Naive B cell (primary cell): ENCODE results near the gene SYNPR. TPM values are rescaled to one million over a fixed set of nuclear protein-coding genes. Genes with fewer than 3 reads are reported as not detected.

Experiments used
- ATAC-seq, 2 donors: fragments of 150-1000 bp; cut with Tn5 transposase; 2 replicates each; pipeline ENCODE4 v1.10.0; 2021; ENCODE audit warnings: low read depth in 2 of 2, mild to moderate bottlenecking in 2 of 2, moderate library complexity in 2 of 2
- DNase-seq: peaks from one replicate; pipeline ENCODE4 v3.0.0; 2022
- H3K27ac Mint-ChIP-seq, 6 donors: one replicate each; pipeline ENCODE4 v1.8.0; 2020 to 2022; ENCODE audit warnings: mild to moderate bottlenecking in 6 of 6, mixed read lengths in 6 of 6, moderate library complexity in 5 of 6, inconsistent platforms in 2 of 6
- H3K27me3 Mint-ChIP-seq, 3 donors: one replicate each; pipeline ENCODE4 v1.8.0; 2021 to 2022; ENCODE audit warnings: mixed read lengths in 3 of 3, mild to moderate bottlenecking in 1 of 3
- H3K36me3 Mint-ChIP-seq, 2 donors: one replicate each; pipeline ENCODE4 v1.8.0; 2020 to 2022; ENCODE audit warnings: mixed read lengths in 2 of 2, inconsistent platforms in 1 of 2, mild to moderate bottlenecking in 1 of 2
- H3K4me1 Mint-ChIP-seq, 3 donors: one replicate each; pipeline ENCODE4 v1.8.0; 2020 to 2022; ENCODE audit warnings: mixed read lengths in 3 of 3, inconsistent platforms in 1 of 3, mild to moderate bottlenecking in 1 of 3, moderate library complexity in 1 of 3
- H3K4me3 Mint-ChIP-seq, 8 donors: one replicate each; pipeline ENCODE4 v1.8.0; 2020 to 2022; ENCODE audit warnings: mild to moderate bottlenecking in 8 of 8, mixed read lengths in 8 of 8, moderate library complexity in 8 of 8, inconsistent platforms in 2 of 8
- H3K9me3 Mint-ChIP-seq, 7 donors: one replicate each; pipeline ENCODE4 v1.8.0; 2020 to 2022; ENCODE audit warnings: mixed read lengths in 7 of 7, mild to moderate bottlenecking in 5 of 7, inconsistent platforms in 2 of 7, moderate library complexity in 1 of 7
- polyA plus RNA-seq, 6 donors: library from polyadenylated mRNA; unstranded; fragments of 300-500 nt; fragmentation: Illumina TruSeq; gene quantifications; one replicate each; pipeline ENCODE4 v1.2.3, GENCODE V29; 2021; ENCODE audit warnings: low read depth in 6 of 6

The SYNPR gene
- polyA plus RNA-seq, 6 donors from 2014 or later: not detected

- Mint-ChIP-seq H3K9me3 (peaks cover 0 to 9% (median 0%) of the 10 kb centered on the region in 7 donors), H3K27ac (peak overlapping the region in 1 of 6 donors; percentile 6), H3K27me3 (peaks cover 0 to 4% (median 0%) of the 10 kb centered on the region in 3 donors), H3K36me3 (no peaks in the 10 kb centered on the region), H3K4me1 (no peaks in the 10 kb centered on the region), H3K4me3 (no peak overlapping the region)
- ATAC-seq: no peak
- no peak for DNase-seq
Observed at GRCh38 chr3:63364495-63364894, 86.4 kb downstream of the SYNPR start.

DNA sequence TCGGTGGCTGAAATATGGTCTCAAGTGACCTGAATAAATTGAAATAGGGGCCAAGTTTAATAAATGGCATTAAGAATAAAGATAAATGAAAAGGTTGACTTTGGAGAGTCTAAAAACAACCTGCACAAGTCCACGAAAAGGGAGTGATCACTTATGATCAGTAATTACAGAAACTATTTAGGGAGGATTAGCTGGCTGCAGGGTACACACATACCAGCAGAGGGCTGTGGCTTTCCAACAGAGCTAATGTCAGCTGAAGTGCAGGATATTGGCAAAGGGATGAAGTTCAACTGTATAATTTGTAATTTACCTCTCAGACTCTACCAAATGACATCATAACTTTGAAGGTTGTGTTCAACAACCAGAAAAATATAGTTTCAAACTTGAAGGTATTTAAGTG lies 86.8 kb downstream of the SYNPR start:
- ATAC-seq: no peak
- H3K27me3 Mint-ChIP-seq: peaks cover 0 to 4% (median 0%) of the 10 kb centered on the region in 3 donors
- peaks cover 0 to 9% (median 0%) of the 10 kb centered on the region in 7 donors for H3K9me3 Mint-ChIP-seq
- DNase-seq: no peak
- H3K27ac Mint-ChIP-seq: no peak overlapping the region
- H3K4me3 Mint-ChIP-seq: no peak overlapping the region
- no peaks in the 10 kb centered on the region for H3K36me3 Mint-ChIP-seq
- H3K4me1 Mint-ChIP-seq: no peaks in the 10 kb centered on the region

- Mint-ChIP-seq H3K36me3 (no peaks in the 10 kb centered on the region), H3K27ac (no peak overlapping the region), H3K9me3 (peaks cover 0 to 6% (median 0%) of the 10 kb centered on the region in 7 donors), H3K4me3 (no peak overlapping the region), H3K4me1 (no peaks in the 10 kb centered on the region), H3K27me3 (peaks cover 0 to 2% (median 2%) of the 10 kb centered on the region in 3 donors)
- no peak for DNase-seq
- no peak for ATAC-seq
Observed at GRCh38 chr3:63365671-63366070, 87.6 kb downstream of the SYNPR start.

DNA sequence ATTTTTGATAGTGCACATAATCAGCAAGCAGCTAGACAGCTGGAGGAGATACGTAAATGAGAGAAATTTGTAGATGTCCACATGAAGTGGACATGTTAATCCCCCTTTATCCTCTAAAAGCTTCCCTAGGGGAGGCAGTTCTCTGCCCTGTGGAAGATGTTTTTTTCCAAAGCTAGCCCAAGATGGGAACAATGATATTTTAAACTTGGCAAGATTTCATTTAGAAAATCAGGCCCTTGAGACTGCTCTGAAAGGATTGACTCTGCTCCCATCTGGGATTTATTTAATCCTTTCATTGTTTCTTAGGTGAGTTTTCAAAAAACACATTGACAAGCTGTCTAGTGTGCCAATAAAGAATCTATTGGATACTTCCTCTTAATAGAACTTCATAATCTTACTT lies 92.0 kb downstream of the SYNPR start:
- Mint-ChIP-seq H3K4me3 (no peak overlapping the region), H3K27ac (no peak overlapping the region), H3K9me3 (peaks cover 0 to 5% (median 2%) of the 10 kb centered on the region in 7 donors), H3K27me3 (peaks cover 0 to 4% (median 4%) of the 10 kb centered on the region in 3 donors), H3K4me1 (no peaks in the 10 kb centered on the region), H3K36me3 (no peaks in the 10 kb centered on the region)
- no peak for DNase-seq
- no peak for ATAC-seq

- no peaks in the 10 kb centered on the region for H3K4me1 Mint-ChIP-seq
- no peak overlapping the region for H3K4me3 Mint-ChIP-seq
- H3K27ac Mint-ChIP-seq: no peak overlapping the region
- H3K36me3 Mint-ChIP-seq: no peaks in the 10 kb centered on the region
- no peak for DNase-seq
- peaks cover 0 to 9% (median 0%) of the 10 kb centered on the region in 7 donors for H3K9me3 Mint-ChIP-seq
- peaks cover 0 to 6% (median 4%) of the 10 kb centered on the region in 3 donors for H3K27me3 Mint-ChIP-seq
- no peak for ATAC-seq
Observed at GRCh38 chr3:63383040-63383439, 104.9 kb downstream of the SYNPR start.

- no peak overlapping the region for H3K4me3 Mint-ChIP-seq
- H3K36me3 Mint-ChIP-seq: no peaks in the 10 kb centered on the region
- DNase-seq (no peak), ATAC-seq (no peak)
- H3K27me3 Mint-ChIP-seq: peaks cover 0 to 6% (median 4%) of the 10 kb centered on the region in 3 donors
- peaks cover 0 to 9% (median 0%) of the 10 kb centered on the region in 7 donors for H3K9me3 Mint-ChIP-seq
- H3K4me1 Mint-ChIP-seq: no peaks in the 10 kb centered on the region
- no peak overlapping the region for H3K27ac Mint-ChIP-seq
Observed at GRCh38 chr3:63384382-63384781, 106.3 kb downstream of the SYNPR start.

- H3K4me3 Mint-ChIP-seq: no peak overlapping the region
- H3K9me3 Mint-ChIP-seq: peaks cover 0 to 9% (median 0%) of the 10 kb centered on the region in 7 donors
- DNase-seq (no peak), ATAC-seq (no peak)
- no peaks in the 10 kb centered on the region for H3K4me1 Mint-ChIP-seq
- no peak overlapping the region for H3K27ac Mint-ChIP-seq
- peaks cover 0 to 7% (median 4%) of the 10 kb centered on the region in 3 donors for H3K27me3 Mint-ChIP-seq
- H3K36me3 Mint-ChIP-seq: no peaks in the 10 kb centered on the region
Observed at GRCh38 chr3:63385629-63386028, 107.5 kb downstream of the SYNPR start.

DNA sequence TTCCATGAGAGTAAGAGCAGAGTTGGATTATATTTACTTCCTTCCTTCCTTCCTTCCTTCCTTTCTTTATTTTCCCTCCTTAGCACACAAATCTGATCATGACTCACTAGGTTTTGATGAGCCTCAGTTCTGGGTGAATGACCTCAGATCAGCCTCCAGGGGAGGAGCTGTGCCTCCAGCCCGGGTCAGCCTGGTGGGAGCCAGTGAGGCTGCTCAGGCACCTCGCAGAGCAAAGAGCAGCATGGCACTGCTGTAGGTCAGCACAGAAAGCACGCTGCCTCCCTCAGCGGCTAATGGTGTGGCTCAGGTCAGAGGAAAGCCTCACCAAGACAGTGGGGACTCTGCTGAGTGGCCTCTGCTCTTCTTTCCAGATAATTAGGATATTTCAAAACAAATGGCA lies 108.5 kb downstream of the SYNPR start:
- Mint-ChIP-seq H3K36me3 (no peaks in the 10 kb centered on the region), H3K27me3 (peaks cover 0 to 10% (median 4%) of the 10 kb centered on the region in 3 donors), H3K27ac (peak overlapping the region in 1 of 6 donors; percentile 2), H3K4me1 (no peaks in the 10 kb centered on the region), H3K9me3 (peaks cover 0 to 9% (median 0%) of the 10 kb centered on the region in 7 donors), H3K4me3 (no peak overlapping the region)
- ATAC-seq: no peak
- no peak for DNase-seq

DNA sequence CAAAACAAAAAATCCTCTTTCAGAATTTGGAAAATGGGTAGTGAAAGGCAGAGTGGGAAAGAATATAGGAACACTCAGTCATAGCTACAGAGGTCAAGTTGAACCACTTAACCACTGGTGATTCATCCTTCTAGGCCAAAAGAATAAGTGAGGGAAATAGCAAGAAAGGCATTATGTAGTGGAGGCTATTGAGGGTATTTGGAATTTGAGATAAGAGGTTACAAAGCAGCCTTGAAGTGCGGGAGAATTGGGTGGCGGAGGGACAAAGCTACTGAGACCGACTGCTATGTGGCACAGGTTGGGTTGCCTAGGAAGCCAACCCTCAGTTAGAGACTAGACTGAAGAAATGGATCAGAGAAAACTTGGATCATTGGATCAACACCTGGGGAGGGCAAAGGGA lies 109.5 kb downstream of the SYNPR start:
- no peaks in the 10 kb centered on the region for H3K36me3 Mint-ChIP-seq
- ATAC-seq (no peak), DNase-seq (no peak)
- peaks cover 0 to 9% (median 0%) of the 10 kb centered on the region in 7 donors for H3K9me3 Mint-ChIP-seq
- H3K4me1 Mint-ChIP-seq: no peaks in the 10 kb centered on the region
- H3K27ac Mint-ChIP-seq: no peak overlapping the region
- H3K4me3 Mint-ChIP-seq: no peak overlapping the region
- peaks cover 0 to 10% (median 4%) of the 10 kb centered on the region in 3 donors for H3K27me3 Mint-ChIP-seq

GRCh38 chr3:63390710-63391230 lies 112.7 kb downstream of the SYNPR start:
- DNase-seq (no peak), ATAC-seq (no peak)
- Mint-ChIP-seq H3K27me3 (peaks cover 0 to 10% (median 0%) of the 10 kb centered on the region in 3 donors), H3K4me1 (no peaks in the 10 kb centered on the region), H3K36me3 (no peaks in the 10 kb centered on the region), H3K9me3 (peaks cover 0 to 5% (median 2%) of the 10 kb centered on the region in 7 donors), H3K27ac (peak overlapping the region in 1 of 6 donors; percentile 61), H3K4me3 (no peak overlapping the region)

DNA sequence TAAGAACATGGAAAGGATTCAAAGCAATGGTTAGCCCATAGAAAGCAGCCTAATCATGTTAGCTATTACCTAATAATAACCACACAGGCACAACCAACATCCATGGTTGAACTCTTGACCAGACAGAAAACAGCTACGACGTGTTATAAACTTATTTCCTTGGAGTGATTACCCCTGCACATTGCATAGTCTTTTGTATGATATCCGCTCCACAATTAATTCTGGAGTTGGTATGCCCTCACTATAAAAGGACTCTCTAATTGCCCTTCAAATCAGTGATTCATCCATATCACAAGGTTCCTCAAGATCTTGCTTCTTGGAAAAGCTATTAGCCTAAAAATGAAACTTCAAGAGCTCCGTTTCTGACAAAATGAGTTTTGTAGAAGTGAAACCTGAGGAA lies 117.9 kb downstream of the SYNPR start:
- no peak overlapping the region for H3K27ac Mint-ChIP-seq
- H3K4me3 Mint-ChIP-seq: no peak overlapping the region
- peaks cover 0 to 6% (median 2%) of the 10 kb centered on the region in 7 donors for H3K9me3 Mint-ChIP-seq
- H3K36me3 Mint-ChIP-seq: no peaks in the 10 kb centered on the region
- no peaks in the 10 kb centered on the region for H3K27me3 Mint-ChIP-seq
- H3K4me1 Mint-ChIP-seq: no peaks in the 10 kb centered on the region
- DNase-seq: no peak
- ATAC-seq: no peak

GRCh38 chr3:63400246-63400860 lies 122.2 kb downstream of the SYNPR start:
- Mint-ChIP-seq H3K27ac (no peak overlapping the region), H3K9me3 (peaks cover 0 to 14% (median 5%) of the 10 kb centered on the region in 7 donors), H3K27me3 (peaks cover 0 to 6% (median 0%) of the 10 kb centered on the region in 3 donors), H3K4me1 (no peaks in the 10 kb centered on the region), H3K36me3 (no peaks in the 10 kb centered on the region), H3K4me3 (no peak overlapping the region)
- no peak for DNase-seq
- ATAC-seq: no peak

DNA sequence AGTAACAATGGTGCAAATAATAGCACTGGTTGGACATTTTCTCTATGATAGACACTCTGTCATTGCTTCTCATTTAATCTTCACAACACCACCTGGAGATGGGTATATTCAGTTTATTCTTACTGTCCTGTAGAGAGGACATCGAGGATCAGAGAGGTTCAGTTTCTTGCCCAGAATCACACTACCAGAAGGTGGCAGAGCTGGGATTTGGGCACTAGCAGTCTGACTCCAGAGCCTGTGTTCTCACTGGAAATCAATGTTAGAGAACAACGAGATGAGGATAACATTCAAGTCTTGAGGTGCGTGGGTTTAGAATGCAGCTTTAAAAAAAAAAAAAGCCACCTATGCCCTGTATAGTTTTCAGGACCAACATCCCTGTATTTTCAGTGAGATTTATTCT lies 127.8 kb downstream of the SYNPR start:
- Mint-ChIP-seq H3K27me3 (peaks cover 0 to 6% (median 0%) of the 10 kb centered on the region in 3 donors), H3K9me3 (peaks cover 0 to 14% (median 2%) of the 10 kb centered on the region in 7 donors), H3K27ac (no peak overlapping the region), H3K4me3 (no peak overlapping the region), H3K36me3 (no peaks in the 10 kb centered on the region), H3K4me1 (no peaks in the 10 kb centered on the region)
- DNase-seq: no peak
- no peak for ATAC-seq

DNA sequence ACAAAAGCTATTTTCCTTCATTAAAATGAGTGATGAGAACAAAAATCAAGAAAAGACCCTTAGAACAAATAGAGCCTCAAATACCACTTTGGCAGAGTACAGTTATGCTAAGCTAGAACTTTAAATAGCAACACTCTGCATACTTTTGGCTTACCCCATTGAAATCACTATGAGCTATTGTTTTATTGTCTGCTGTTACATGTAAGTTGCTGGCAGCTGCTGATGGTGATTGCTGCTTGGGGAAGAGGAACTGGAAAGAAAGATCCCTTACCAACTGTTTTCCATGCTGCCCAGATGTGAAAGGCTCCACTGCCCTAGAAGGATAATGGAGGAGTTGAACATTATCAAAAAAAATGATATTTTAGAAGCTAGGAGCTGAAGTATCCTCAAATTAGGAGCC lies 135.4 kb downstream of the SYNPR start:
- no peak overlapping the region for H3K27ac Mint-ChIP-seq
- H3K27me3 Mint-ChIP-seq: no peaks in the 10 kb centered on the region
- ATAC-seq: no peak
- H3K9me3 Mint-ChIP-seq: peaks cover 0 to 5% (median 1%) of the 10 kb centered on the region in 7 donors
- no peaks in the 10 kb centered on the region for H3K36me3 Mint-ChIP-seq
- no peak for DNase-seq
- no peak overlapping the region for H3K4me3 Mint-ChIP-seq
- H3K4me1 Mint-ChIP-seq: no peaks in the 10 kb centered on the region
